Measurements from ENCODE around the gene NHS.

NHS gene

GRCh38 chrX:17741123-17741511, 366.1 kb downstream of the NHS start:
- DNase-seq = no peak
- no peak overlapping the region for H3K4me2 ChIP-seq (ENCODE audit: low read depth, low read length)
- H3K9me2 ChIP-seq (replicated peaks; ENCODE audit: insufficient read depth, low read length) = no peaks in the 10 kb centered on the region
- no peak overlapping the region for H3K4me3 ChIP-seq (ENCODE audit: low read length)
- H3K9me3 ChIP-seq (replicated peaks; ENCODE audit: insufficient read depth, low read length) = no peaks in the 10 kb centered on the region
- H3K27ac ChIP-seq (ENCODE audit: low read length) = no peak overlapping the region
- H3K4me1 ChIP-seq (ENCODE audit: low read length) = 0 out of 2 replicates have a peak, but pooled peaks cover 2% of the 10 kb centered on the region
- H3F3A ChIP-seq (ENCODE audit: insufficient read depth, low read length) = 0 out of 2 replicates have a peak, but pooled peaks cover 2% of the 10 kb centered on the region
- H3K36me3 ChIP-seq (replicated peaks; ENCODE audit: insufficient read depth, low read length) = no peaks in the 10 kb centered on the region
- no peaks in the 10 kb centered on the region; the same call in 1 of the 2 replicates for H4K20me1 ChIP-seq (ENCODE audit: insufficient read depth, low read length)
- no peaks in the 10 kb centered on the region for H3K27me3 ChIP-seq (replicated peaks; ENCODE audit: insufficient read depth, low read length)
- peaks cover 46% of the 10 kb centered on the region for H3K79me2 ChIP-seq (ENCODE audit: low read length)
- no peak overlapping the region for H2AFZ ChIP-seq (ENCODE audit: low read length)
- no peak overlapping the region for H3K9ac ChIP-seq (ENCODE audit: low read length)
- TF ChIP-seq EZH2phosphoT487 (IDR thresholded peaks at IDR 0.05; ENCODE audit: low read length) = no peak
- no peak for TF ChIP-seq CTCF (IDR thresholded peaks at IDR 0.05; ENCODE audit: low read length)
- no peak for TF ChIP-seq EZH2 (optimal IDR thresholded peaks at IDR 0.05; ENCODE audit: low read depth, low read length)

DNA sequence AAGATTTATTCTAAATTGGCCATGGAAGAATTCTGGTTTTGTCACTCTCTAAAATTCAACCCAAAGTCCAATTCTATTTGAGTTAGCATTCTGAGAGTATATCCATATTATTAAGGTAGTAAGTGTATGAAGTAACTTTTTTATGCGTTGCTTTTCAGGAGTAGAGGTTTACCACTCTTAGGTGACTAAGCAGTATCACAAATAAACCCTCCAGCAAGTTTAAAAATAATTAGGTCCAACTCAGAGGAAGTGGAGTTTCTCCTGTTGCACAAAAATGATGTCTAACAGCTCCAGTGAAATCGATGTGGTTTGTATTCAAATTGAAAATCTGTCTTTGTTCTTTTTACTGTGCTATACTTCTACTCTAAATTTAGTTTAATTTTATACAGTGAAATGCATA, 368.9 kb downstream of the NHS start:
- Histone ChIP-seq H3K4me2 (ENCODE audit: low read depth, low read length) (no peak overlapping the region), H3F3A (ENCODE audit: insufficient read depth, low read length) (no peaks in the 10 kb centered on the region), H4K20me1 (ENCODE audit: insufficient read depth, low read length) (no peaks in the 10 kb centered on the region; the same call in 1 of the 2 replicates), H3K79me2 (ENCODE audit: low read length) (peaks cover 41% of the 10 kb centered on the region), H3K9me3 (replicated peaks; ENCODE audit: insufficient read depth, low read length) (no peaks in the 10 kb centered on the region), H3K27me3 (replicated peaks; ENCODE audit: insufficient read depth, low read length) (no peaks in the 10 kb centered on the region), H2AFZ (ENCODE audit: low read length) (no peak overlapping the region), H3K4me1 (ENCODE audit: low read length) (0 out of 2 replicates have a peak, but pooled peaks cover 2% of the 10 kb centered on the region), H3K4me3 (ENCODE audit: low read length) (no peak overlapping the region), H3K36me3 (replicated peaks; ENCODE audit: insufficient read depth, low read length) (no peaks in the 10 kb centered on the region), H3K9me2 (replicated peaks; ENCODE audit: insufficient read depth, low read length) (no peaks in the 10 kb centered on the region), H3K27ac (ENCODE audit: low read length) (no peak overlapping the region), H3K9ac (ENCODE audit: low read length) (no peak overlapping the region)
- no peak for DNase-seq
- no peak for TF ChIP-seq EZH2 (optimal IDR thresholded peaks at IDR 0.05; ENCODE audit: low read depth, low read length)
- TF ChIP-seq CTCF (IDR thresholded peaks at IDR 0.05; ENCODE audit: low read length) = no peak
- no peak for TF ChIP-seq EZH2phosphoT487 (IDR thresholded peaks at IDR 0.05; ENCODE audit: low read length)

DNA sequence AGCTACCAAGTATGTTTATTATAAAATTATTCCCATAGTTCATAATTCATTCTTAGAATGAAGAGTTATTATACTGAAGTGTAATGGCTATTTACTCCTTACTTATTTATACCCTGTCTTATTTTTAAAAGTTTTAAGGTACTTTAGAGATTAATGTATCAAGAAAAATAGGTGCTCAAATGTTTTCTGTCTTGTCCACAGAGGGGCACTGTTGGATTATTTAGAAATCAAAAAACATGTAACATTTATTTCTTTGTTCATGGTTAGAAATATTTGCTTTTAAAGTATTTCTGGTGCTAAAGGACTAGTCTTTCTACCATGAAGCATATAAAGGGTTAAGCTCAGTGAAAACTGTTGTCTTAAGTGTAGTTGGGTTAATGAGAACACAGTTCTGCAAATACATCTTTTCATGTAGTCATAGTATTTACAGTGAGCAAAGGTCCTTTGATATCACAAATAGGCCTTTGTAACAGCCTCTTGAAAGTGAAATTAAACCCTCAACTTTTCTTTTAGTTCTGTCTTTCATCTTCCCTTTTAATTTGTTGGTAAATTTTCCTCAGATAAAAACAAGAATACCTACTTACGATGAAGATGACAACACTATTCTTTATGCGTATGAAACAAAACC, 370.0 kb downstream of the NHS start:
- no peak overlapping the region for H2AFZ ChIP-seq (ENCODE audit: low read length)
- no peaks in the 10 kb centered on the region for H3K9me3 ChIP-seq (replicated peaks; ENCODE audit: insufficient read depth, low read length)
- no peak overlapping the region for H3K9ac ChIP-seq (ENCODE audit: low read length)
- H3K4me1 ChIP-seq (ENCODE audit: low read length) = 0 out of 2 replicates have a peak, but pooled peaks cover 2% of the 10 kb centered on the region
- no peaks in the 10 kb centered on the region; the same call in 1 of the 2 replicates for H4K20me1 ChIP-seq (ENCODE audit: insufficient read depth, low read length)
- H3K36me3 ChIP-seq (replicated peaks; ENCODE audit: insufficient read depth, low read length) = no peaks in the 10 kb centered on the region
- H3K4me2 ChIP-seq (ENCODE audit: low read depth, low read length) = no peak overlapping the region
- TF ChIP-seq EZH2phosphoT487 (IDR thresholded peaks at IDR 0.05; ENCODE audit: low read length) (no peak), CTCF (IDR thresholded peaks at IDR 0.05; ENCODE audit: low read length) (peak; percentile 41)
- DNase-seq = peak; percentile 21
- no peaks in the 10 kb centered on the region for H3K9me2 ChIP-seq (replicated peaks; ENCODE audit: insufficient read depth, low read length)
- H3K27ac ChIP-seq (ENCODE audit: low read length) = no peak overlapping the region
- H3K27me3 ChIP-seq (replicated peaks; ENCODE audit: insufficient read depth, low read length) = no peaks in the 10 kb centered on the region
- peaks cover 32% of the 10 kb centered on the region for H3K79me2 ChIP-seq (ENCODE audit: low read length)
- H3F3A ChIP-seq (ENCODE audit: insufficient read depth, low read length) = no peaks in the 10 kb centered on the region
- H3K4me3 ChIP-seq (ENCODE audit: low read length) = no peak overlapping the region
